GM18507 (cell line): ENCODE data around the gene TTC6.

ENCODE experiments used
- DNase-seq: peaks from one replicate; pipeline ENCODE4 v3.0.0; 2011; ENCODE audit warnings: low read depth; ENCODE audit not compliant: insufficient read length; ENCODE audit errors: extremely low spot score
- FAIRE-seq: peaks from 2 replicates; lab custom pipeline; 2011; peaks lifted over from hg19 to GRCh38; lab: Jason Lieb, UNC

TTC6 gene

DNA sequence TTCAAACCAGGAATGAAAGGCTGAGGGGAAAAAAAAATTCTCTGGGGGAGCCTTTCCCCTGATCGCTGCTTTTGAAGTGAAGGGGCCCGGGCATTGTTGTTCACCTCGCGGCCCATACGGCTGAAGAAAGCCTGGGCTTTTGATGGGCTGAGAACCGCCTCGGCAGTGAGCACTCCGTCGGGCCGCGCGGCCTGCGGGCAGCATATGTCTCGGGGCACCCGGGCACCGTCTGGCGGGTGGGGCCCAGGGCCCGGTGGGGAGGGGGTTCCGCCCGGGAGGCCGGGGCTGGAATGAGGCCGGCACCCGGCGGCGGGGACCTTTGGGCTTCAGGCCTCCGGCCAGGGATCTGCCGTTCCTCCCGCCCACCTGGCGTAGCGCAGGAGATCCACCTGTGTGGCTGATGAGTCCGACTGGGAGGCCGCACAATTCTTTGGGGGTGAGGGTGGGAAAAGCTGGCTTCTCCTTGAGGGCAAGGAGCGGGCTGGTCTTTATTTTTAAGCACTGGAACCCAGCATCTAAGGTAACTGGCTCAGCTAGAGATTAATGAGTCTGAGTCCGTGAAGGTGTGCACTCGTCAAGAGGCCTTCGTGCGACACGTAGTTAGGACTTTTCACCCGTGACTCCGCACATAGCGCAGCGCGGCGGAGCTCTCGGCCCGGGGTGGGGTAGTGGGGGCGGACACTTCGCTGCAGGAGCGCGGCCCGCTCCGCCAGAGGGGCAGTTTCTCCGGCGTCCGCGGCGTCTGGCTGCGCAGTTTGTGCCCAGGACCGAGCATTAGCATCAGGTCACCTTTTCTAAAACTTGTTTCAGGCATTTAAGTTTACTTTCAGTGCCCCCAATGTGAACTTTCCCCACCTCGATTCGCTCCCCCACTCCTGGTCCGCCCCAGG lies 11.0 kb upstream of the TTC6 start:
- DNase-seq, result no peak
- FAIRE-seq, result no peak

GRCh38 chr14:37585101-37585511 lies 10.3 kb upstream of the TTC6 start:
- DNase-seq (no peak), FAIRE-seq (no peak)

DNA sequence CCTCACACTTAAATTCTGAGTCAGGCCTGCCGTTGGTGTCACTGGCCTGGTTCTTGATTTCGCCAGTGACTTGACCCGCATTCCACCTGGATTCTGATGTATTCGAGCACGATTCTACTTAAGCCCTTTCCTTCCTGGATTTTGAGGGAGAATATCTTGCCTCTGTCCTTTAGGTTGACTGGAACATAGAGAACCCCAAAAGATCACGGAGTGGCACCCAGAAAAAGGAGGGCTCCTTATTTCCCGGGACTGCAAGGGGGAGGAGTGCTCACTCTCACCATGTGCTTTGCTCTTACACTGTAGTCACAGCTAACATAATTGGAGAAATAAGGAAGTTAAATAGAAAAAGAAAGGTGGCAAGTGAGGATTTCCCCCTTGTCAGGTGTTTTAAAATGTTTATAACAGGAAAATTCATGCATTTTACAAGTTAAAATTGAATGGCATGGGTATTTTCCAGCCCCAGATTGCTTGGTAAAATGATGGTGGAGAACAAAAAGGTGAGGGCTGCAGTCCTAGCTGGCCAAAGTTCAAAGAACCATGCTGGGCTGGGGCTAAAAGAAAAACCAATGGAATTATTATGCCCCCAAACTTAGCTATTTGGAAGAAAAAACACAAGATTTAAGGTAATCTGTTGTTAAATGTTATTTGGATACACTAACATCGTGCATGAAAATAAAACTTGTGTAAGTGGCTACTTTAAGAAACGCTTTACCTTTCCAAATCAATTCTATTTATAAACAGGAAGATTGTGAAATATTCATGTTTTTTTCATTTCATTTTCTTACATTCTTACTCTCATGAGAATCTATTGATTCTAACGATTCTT lies 9.2 kb upstream of the TTC6 start:
- DNase-seq (no peak), FAIRE-seq (no peak)

- no peak for DNase-seq
- no peak for FAIRE-seq
Measured at GRCh38 chr14:37586797-37587130, 8.7 kb upstream of the TTC6 start.

GRCh38 chr14:37587131-37587803 lies 8.2 kb upstream of the TTC6 start:
- no peak for DNase-seq
- FAIRE-seq, result no peak

DNA sequence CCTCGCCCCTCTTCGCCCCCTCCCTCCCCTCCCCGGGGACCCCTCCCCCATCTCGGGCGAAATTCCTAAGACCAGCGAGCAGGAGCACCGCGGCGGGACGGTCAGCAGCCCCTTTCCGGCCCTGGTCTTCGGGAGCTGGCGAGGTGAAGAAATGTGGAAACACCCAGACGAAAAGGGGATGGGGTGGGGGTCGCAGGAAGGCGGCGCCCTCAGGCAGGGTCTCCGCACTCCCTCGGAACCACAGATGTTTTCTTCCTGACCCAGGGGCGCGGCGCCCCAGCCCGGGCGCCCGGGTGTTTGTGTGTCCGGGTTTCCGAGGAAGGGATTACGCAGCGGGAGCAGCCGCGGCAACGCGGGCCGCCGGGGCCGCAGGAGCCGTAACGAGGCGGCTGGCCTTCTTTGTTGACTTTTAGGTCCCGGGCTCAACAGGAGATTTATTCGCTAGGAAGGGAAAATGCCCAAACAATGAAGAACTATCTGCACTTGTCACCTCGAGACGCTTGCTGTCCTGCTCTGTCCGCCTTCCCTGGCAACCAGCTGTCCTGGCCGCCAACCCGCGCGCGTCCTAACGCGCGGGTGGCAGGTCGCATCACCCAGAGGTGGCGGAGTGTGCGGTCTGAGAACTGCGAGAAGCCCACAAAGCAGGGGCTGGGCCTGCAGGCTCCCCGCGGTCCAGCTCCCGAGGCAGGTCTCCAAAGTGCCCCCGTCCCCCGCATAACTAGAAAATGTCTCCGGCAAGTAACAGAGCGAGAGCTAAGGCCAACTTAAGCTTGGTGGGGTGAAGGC lies 7.4 kb upstream of the TTC6 start:
- DNase-seq (no peak), FAIRE-seq (no peak)

DNA sequence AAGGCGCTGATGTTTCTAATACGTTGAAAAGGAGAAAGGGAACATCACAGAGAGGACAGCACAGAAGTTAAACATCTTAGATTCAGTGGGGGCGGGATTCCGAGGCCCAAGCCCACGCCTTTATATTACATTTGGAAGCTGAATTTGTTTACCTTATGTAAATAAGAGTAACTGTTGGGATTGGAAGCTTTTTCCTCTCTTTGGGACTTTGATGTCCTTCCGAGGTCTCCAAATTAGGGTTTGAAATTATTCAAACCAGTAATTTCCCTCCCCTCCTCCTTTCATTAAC lies 6.8 kb upstream of the TTC6 start:
- DNase-seq, result no peak

DNA sequence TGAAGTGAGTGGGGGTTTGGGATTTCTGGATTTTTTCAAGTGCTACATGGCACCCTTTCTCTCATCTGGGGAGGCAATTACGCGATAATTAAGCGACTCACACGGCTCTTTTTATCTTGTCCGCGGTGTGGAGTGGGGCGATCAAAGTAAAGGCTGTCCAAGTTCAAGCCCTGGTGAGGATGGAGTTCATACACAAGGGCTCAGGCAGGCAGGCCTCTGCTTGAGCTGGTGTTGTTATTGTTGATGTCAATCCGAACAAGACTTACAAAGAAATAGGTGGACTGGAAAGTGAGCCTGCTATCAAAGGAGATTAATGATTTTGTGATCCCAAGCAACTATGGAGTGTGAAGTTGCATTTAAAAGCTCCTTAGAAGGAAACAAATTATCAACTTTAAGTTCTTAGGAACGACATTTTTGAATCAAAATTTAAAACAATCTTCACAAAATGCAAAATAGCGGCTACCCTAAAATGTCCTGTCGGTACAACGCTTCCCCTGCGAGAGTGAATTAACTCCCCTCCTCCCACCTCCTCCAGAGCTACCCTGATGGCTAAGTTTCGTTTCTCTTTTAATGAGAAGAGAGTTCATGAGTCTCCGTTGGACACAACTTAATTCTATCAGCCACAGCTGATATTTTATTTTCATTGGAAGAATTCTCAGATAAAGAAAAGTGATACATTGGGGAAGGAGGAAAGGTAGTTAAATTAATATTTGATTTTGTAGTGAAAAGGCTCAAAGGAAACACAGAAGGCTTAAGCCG lies 6.3 kb upstream of the TTC6 start:
- DNase-seq (no peak), FAIRE-seq (no peak)

More for the DNA sequence above, 6.8 kb upstream of the TTC6 start:
- no peak for FAIRE-seq

GRCh38 chr14:37589715-37590427 lies 5.6 kb upstream of the TTC6 start:
- FAIRE-seq, result no peak
- no peak for DNase-seq

DNA sequence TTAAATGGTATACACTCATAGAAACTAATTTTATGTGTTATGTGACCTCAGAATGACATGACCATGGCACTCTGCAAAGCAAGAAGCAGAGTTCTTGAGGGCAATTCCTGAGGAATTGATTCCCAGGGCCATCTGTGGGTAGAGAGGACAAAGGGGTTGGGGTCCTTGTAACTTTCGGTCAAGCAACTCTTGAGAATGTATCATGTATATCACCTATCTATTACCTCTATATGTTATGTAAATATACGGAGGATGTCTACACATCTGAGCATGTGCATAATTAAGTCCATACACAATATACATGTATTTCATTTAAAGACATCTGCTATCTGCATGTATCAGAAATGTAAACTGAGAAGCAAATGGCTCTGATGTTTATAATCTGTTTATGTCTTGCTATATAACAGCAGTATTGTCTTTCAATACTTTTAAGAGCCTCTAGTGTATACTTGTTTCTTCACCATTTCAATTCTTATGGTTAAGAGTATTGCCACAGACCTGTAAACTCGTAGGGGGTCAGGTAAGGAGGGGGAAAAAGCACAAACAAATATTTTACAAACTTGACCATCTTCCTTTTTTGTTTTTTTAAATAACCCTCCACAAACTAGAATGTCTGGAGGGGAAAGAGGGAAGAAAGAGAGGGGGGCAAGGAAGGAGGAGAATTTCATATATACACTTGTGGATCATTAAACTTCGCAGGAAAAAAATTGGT lies 4.8 kb upstream of the TTC6 start:
- DNase-seq (no peak), FAIRE-seq (no peak)

- FAIRE-seq (no peak), DNase-seq (no peak)
Measured at GRCh38 chr14:37591311-37591940, 4.0 kb upstream of the TTC6 start.

GRCh38 chr14:37591941-37592481 lies 3.4 kb upstream of the TTC6 start:
- no peak for FAIRE-seq
- DNase-seq, result no peak

GRCh38 chr14:37592482-37593408 lies 2.7 kb upstream of the TTC6 start:
- FAIRE-seq (no peak), DNase-seq (no peak)

- FAIRE-seq, result no peak
- no peak for DNase-seq
Measured at GRCh38 chr14:37593511-37594237, 1.8 kb upstream of the TTC6 start.

GRCh38 chr14:37594238-37594970 lies 1.0 kb upstream of the TTC6 start:
- no peak for FAIRE-seq
- no peak for DNase-seq
